Measurements from ENCODE around the gene TCFL5. TPM values are rescaled to one million over a fixed set of nuclear protein-coding genes. Genes with fewer than 3 reads are reported as not detected.
"Not testable (repeated sequence)": the region's sequence is repeated elsewhere in the genome, so short reads cannot be mapped to it uniquely, and the experiment has no call there.

TCFL5 gene
- total RNA-seq, 1 donor from 2014 or later = 6.1 TPM

- FAIRE-seq (no peak), DNase-seq (ENCODE audit: low spot score in 2 of 2) (no peak)
These were observed 1.9 kb downstream of the TCFL5 start for GRCh38 chr20:62859721-62860120.

- FAIRE-seq = no peak
- DNase-seq (ENCODE audit: low spot score in 2 of 2) = no peak
These were observed 3.4 kb downstream of the TCFL5 start for GRCh38 chr20:62858058-62858830.

- DNase-seq (ENCODE audit: low spot score in 2 of 2) (no peak), FAIRE-seq (no peak)
These were observed 4.5 kb downstream of the TCFL5 start for GRCh38 chr20:62856931-62857619.

- FAIRE-seq (no peak), DNase-seq (ENCODE audit: low spot score in 2 of 2) (no peak)
These were observed 6.5 kb downstream of the TCFL5 start for GRCh38 chr20:62855120-62855519.

GRCh38 chr20:62854121-62854520, 7.5 kb downstream of the TCFL5 start:
- no peak for FAIRE-seq
- no peak for DNase-seq (ENCODE audit: low spot score in 2 of 2)

GRCh38 chr20:62853304-62853703, 8.3 kb downstream of the TCFL5 start:
- DNase-seq (ENCODE audit: low spot score in 2 of 2); FAIRE-seq: not testable (repeated sequence)

DNA sequence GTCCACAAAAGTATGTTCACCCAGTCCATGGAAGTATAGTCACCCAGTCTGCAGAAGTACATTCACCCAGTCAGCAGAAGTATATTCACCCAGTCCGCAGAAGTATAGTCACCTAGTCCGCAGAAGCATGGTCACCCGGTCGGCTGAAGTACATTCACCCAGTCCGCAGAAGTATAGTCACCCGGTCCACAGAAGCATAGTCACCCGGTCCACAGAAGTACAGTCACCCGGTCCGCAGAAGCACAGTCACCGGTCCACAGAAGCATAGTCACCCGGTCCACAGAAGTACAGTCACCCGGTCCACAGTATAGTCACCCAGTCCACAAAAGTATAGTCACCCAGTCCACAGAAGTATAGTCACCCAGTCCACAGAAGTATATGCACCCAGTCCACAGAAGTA, 8.8 kb downstream of the TCFL5 start:
- DNase-seq (ENCODE audit: low spot score in 2 of 2) (no peak), FAIRE-seq (no peak)

- no peak for FAIRE-seq
These were observed 9.4 kb downstream of the TCFL5 start for GRCh38 chr20:62852196-62852595.

GRCh38 chr20:62850333-62850974, 11.2 kb downstream of the TCFL5 start:
- FAIRE-seq = no peak
- DNase-seq (ENCODE audit: low spot score in 2 of 2) = no peak

More at GRCh38 chr20:62852196-62852595, 9.4 kb downstream of the TCFL5 start:
- DNase-seq (ENCODE audit: low spot score in 2 of 2) = no peak

DNA sequence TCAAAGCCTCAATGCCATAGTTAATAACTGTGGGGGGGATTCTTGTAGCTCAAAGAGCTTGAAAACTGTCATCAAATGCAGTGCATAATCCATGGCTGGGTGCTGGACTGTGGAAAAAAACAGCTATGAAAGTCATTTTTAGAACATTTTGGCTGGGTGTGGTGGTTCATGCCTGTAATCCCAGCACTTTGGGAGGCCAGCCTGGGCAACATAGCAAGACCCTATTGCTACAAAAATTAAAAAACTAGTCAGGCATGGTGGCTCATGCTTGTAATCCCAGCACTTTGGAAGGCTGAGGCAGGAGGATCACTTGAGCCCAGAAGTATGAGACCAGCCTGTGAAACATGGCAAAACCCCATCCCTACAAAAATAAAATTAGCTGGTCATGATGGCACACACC, 12.2 kb downstream of the TCFL5 start:
- FAIRE-seq (no peak), DNase-seq (ENCODE audit: low spot score in 2 of 2) (no peak)

GRCh38 chr20:62848917-62849316, 12.7 kb downstream of the TCFL5 start:
- DNase-seq (ENCODE audit: low spot score in 2 of 2); FAIRE-seq: not testable (repeated sequence)

- no peak for DNase-seq (ENCODE audit: low spot score in 2 of 2)
- FAIRE-seq = no peak
These were observed 15.3 kb downstream of the TCFL5 start for GRCh38 chr20:62846166-62846890.

DNA sequence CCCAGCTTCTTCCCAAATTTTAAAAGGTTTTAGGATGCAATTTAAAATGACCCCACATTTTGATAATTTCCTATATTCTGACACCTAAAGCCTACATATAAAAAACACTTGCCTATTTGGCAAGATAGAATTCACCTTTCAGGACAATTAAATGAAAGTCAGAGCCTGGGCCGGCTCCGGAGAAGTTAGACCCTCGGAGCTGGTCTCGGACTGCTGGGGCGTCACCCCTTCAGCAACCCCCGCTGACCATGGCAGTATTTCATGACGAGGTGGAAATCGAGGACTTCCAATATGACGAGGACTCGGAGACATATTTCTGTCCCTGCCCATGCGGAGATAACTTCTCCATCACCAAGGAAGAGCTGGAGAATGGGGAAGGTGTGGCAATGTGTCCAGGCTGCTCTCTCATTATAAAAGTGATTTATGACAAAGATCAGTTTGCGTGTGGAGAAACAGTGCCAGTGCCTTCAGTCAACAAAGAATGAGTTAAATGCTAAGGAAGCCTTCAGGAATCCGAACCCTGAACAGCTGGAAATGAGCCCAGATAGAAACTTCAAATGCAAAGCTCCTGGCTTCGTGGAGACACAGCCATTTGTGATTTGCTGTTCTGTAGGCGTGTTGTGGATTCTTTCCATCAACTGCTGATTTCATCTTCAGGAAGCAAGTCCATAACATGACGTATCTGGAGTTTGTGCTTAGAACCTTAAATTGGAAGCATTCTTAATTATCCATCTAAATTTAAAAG, 16.0 kb downstream of the TCFL5 start:
- DNase-seq (ENCODE audit: low spot score in 2 of 2) = no peak
- FAIRE-seq = no peak

- DNase-seq (ENCODE audit: low spot score in 2 of 2) (no peak), FAIRE-seq (no peak)
These were observed 17.4 kb downstream of the TCFL5 start for GRCh38 chr20:62844182-62844581.

DNA sequence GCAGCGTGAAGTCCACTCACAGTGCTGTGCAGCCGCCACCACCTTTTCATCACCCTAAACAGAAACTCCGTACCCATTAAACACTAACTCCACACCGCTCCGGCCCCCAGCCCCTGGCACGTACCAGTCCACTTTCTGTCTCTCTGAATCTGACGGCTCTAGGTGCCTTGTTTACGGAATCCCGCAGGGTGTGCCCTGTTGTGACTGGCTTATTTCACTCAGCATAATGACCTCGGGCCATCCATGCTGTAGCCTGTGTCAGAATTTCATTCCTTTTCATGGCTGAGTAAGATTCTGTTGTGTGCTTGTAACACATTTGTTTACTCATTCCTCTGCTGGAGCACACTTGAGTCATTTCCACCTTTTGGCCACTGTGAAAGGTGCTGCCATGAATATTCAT, 18.0 kb downstream of the TCFL5 start:
- DNase-seq (ENCODE audit: low spot score in 2 of 2) (no peak), FAIRE-seq (no peak)

- no peak for FAIRE-seq
- no peak for DNase-seq (ENCODE audit: low spot score in 2 of 2)
These were observed 19.9 kb downstream of the TCFL5 start for GRCh38 chr20:62841705-62842212.

GRCh38 chr20:62840244-62841197, 21.1 kb downstream of the TCFL5 start:
- DNase-seq (ENCODE audit: low spot score in 2 of 2) = no peak
- FAIRE-seq = no peak

DNA sequence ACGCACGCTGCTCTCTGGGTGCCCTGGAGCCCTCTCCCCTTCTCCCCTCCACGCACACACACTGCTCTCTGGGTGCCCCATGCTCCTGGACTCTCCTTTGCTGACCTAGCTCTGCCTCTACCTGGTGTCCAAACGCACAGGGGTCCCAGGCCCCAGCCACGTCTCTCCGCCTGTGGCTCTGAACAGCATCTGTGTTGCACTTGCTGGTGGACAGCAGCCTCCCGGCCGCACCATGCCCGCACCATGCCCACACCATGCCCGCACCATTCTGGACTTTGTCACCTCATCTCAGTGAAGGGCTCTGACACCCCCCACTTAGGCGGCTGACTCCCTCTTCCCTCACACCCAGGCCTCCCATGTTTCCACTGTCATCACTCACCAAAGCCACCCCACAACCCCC, 21.8 kb downstream of the TCFL5 start:
- DNase-seq (ENCODE audit: low spot score in 2 of 2) (no peak), FAIRE-seq (no peak)

- DNase-seq (ENCODE audit: low spot score in 2 of 2) = no peak
These were observed 22.4 kb downstream of the TCFL5 start for GRCh38 chr20:62839261-62839660.

More at GRCh38 chr20:62839261-62839660, 22.4 kb downstream of the TCFL5 start:
- no peak for FAIRE-seq
